ENCODE data around the gene GOLGA8K.
"Not testable (repeated sequence)": the region's sequence is repeated elsewhere in the genome, so short reads cannot be mapped to it uniquely, and the experiment has no call there.

DNA sequence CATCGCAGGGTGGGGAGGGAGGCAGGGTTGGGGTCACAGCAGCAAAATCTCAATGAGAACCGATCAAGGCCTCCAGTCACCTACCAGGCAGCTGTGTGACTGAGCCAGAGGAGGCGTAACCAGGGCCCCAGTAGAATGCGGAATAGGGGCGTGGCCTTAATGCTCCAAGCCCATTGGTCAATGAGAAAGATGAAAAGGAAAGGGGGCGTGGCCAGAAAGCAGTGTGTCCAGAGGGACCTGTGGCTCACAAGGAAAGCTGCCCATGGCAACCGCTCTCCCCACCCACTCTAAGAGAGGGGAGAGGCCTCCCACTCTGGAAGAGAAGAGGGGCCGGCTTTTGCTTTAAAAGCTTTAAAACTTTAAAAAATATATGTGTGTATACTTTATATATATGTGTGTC, at the start of gene GOLGA8K:
- TF ChIP-seq ZFP30, RARB, GLIS3 (CRISPR knock-in tag; IDR thresholded peaks at IDR 0.05): not testable (repeated sequence)
- TF ChIP-seq, protein P1, sequence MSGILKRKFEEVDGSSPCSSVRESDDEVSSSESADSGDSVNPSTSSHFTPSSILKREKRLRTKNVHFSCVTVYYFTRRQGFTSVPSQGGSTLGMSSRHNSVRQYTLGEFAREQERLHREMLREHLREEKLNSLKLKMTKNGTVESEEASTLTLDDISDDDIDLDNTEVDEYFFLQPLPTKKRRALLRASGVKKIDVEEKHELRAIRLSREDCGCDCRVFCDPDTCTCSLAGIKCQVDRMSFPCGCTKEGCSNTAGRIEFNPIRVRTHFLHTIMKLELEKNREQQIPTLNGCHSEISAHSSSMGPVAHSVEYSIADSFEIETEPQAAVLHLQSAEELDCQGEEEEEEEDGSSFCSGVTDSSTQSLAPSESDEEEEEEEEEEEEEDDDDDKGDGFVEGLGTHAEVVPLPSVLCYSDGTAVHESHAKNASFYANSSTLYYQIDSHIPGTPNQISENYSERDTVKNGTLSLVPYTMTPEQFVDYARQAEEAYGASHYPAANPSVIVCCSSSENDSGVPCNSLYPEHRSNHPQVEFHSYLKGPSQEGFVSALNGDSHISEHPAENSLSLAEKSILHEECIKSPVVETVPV (CRISPR knock-in tag; IDR thresholded peaks at IDR 0.05), result not testable (repeated sequence)

Measured in SK-N-SH treated with all-trans-retinoic acid at 6 μM for 48 hours (cell line).